Activated effector memory CD4-positive, alpha-beta T cell treated with anti-CD3 and anti-CD28 coated beads, Interleukin-2, amount 50 U/mL, for 16 hours (primary cell): ENCODE data around the gene HSPBP1.
"Not testable (repeated sequence)": the region's sequence is repeated elsewhere in the genome, so short reads cannot be mapped to it uniquely, and the experiment has no call there.

ENCODE experiments used
- DNase-seq: peaks from one replicate; pipeline ENCODE4 v3.0.0-alpha.2; 2020

Gene HSPBP1

DNA sequence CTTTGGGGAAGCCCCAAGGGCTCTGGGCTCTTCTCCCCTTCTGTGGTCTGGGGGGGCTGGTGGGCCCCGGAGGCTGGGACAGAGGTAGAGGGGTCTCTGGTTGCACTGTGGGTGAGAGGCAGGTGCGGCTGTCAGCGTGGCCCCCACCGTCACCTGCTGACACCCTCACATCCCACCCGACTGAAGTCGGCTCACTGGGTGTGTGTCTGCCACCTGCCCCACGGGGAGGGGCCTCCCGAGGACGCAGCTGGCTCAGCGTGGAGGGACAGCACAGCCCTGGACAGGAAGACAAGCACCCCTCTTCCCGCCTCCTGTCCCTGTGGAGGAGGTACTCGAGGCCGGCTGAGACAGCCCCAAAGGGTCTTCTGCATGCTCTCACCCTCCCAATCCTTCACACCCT lies 49.1 kb downstream of the HSPBP1 start:
- no peak for DNase-seq

DNA sequence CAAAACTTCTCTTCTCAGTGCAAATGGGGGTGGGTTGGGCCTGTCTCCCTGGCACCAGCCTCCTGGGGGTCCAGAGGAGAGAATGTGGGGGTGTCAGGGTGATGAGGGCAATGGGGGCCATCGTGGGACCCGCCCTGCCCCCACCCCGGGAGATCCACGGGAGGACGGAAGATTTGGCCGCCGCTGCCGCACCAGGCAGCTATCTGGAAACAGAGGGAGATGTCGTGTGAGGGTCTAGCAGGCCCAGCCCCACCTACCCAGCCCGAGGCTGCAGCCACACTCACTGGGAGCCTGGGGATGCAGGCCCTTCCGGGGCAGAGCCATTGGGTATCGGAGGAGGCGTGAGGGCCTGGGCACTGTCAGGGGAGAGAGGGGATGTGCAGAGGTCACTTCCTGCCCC lies 49.6 kb downstream of the HSPBP1 start:
- DNase-seq: no peak

DNA sequence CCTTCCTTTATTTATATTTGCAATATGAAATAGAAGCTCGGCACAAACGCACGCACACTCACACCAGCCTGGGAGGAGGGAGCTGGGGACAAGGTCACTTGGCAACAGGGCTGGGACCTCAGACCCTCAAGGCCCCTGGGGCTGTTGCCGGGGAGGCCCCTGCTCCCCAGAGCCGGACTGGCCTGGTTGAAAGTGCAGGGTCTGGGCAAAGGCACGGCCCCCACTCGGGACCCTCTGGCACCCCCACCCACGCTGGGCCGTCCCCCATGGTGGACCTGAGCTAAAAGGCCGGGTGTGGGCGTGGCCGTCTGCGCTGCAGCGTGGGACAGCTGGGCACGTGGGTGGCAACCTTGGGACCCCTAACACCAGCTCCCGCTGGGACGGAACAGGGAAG lies 50.1 kb downstream of the HSPBP1 start:
- DNase-seq: no peak

DNA sequence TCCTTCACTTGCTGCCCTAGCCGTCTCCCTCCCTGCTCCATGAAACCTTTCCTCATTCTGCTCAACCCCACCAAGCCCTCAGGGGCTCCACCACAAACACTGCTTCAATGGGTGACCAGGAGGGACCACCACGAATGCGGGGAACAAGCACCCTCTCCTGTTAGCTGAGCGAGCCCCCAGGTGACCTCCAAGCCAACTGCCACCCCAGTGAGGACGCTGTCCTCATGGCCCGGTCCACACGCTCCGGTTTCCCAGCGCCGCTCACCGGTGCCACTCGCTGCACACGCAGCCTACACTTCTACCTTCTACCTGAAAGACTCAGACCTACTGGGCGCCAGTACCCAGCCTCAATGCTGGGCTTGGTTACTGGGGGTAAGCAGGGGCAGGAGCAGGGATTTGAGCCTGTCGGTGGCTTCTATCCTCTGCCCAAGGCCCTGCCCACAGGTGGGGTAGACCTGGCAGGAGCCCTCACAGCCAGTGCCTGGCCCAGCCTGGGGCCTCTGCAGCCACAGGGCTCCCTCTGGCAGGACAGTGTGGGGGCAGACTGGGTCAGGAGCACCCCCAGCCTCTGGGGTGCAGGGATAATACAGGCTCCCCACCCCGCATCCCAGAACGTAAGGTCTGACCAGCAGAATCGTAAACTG lies 50.6 kb downstream of the HSPBP1 start:
- DNase-seq: no peak

DNA sequence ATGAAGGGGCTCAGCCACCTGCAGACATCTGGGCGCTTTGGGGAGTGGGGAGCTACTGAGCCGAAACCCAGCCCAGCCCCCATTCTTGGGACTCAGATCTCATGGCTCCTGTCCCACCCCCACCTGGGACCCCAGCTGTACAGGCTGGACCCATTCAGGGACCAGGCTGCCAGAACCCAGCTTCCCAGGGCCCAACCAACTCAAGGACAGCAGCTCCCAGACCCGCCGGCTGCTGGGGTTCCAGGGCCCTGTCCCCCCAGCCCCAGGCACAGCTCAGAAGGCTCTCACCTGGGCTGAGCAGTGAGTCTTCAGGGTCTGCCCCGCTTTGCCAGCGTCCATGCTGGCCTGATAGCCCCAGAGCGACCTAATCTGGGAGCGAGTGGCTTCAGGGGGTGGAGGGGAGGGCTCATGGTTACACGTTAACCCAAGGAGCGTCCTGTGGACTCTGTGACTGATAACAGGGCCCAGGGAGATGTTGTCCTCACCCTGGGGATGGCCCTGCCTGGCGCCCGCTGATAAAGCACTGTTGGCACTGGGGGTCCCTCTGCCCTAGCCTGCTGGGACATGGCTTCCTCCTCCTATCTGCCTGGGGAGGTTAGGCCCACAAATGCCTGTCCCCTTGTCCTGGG lies 51.4 kb downstream of the HSPBP1 start, which contains the start of gene TMEM86B:
TSS of gene TMEM86B (minus strand) at position 361 of the 629 bp plus-strand sequence. CDS start at position 339, 22 bp downstream.
- DNase-seq: no peak

DNA sequence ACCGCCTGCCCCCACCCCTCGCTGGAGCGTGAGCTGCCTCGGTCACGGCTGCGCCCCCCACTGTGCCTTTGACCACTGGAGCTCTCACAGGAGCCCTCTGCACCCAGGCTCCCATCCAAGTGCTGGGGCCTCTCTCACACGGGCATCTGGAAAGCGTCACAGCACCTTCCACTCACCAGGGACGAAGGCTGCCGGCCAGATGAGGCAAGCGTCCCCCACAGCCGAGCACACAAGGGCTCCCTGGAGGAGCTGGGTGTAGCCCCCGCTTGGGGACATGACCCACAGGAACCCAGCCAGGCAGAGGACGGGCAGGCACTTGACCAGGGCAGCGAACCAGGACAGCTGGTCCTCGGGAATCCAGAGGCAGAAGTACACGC lies 51.9 kb downstream of the HSPBP1 start:
- no peak for DNase-seq

DNA sequence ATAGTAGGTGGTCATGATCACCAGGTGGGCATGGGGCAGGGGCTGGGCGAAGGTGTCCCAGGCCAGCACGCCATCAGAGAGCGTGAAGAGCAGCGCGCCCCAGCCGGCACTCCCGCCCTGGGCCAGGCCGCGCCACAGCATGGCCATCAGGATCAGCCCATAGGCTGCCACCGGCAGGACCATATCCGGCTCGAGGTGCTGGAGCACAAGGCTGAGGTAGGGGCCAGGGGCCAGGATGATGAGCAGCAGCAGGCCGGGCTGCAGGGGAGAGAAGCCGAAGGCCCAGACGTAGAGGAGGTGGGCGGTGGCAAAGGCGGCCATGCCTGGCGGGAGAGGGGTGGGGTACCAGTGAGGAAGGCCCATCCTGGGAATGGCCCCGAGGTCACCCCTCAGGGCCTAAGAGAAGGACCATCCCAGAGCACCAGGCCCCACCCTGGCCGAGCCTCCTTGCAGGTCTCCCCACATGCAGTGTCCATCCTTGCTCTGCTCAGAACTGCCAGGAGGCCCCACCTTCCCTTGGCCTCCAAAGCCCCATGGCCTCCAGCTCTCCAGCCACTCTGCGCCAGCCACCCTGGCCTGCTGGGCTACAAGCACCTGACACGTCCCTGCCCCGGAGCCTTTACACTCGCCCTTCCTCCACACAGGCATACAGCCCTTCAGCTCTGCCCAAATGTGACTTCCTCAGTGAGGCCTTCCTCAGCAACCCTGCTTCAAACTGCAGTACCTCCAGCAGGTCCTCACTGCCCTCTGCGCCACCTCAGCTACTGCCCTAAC lies 52.5 kb downstream of the HSPBP1 start:
- peak; percentile 54 for DNase-seq

DNA sequence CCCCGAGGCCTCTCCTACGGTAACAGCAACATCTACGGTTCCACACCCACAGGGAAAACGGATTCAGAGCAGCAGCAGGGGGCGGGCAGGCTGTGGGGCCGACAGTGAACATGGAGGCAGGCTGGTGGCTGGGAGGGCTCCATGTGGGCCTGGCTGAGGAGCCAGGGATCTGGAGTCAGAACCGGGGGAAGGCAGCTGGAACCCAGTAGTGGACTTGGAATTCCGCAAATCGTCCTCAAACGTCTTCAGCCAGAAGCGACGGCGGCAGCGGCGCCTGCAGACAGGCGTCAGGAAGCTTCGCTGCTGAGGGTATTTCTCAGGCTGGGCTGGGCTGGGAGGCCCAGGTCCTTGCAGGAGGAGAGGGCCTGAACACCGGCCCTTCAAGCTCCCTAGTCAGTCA lies 53.1 kb downstream of the HSPBP1 start:
- no peak for DNase-seq

DNA sequence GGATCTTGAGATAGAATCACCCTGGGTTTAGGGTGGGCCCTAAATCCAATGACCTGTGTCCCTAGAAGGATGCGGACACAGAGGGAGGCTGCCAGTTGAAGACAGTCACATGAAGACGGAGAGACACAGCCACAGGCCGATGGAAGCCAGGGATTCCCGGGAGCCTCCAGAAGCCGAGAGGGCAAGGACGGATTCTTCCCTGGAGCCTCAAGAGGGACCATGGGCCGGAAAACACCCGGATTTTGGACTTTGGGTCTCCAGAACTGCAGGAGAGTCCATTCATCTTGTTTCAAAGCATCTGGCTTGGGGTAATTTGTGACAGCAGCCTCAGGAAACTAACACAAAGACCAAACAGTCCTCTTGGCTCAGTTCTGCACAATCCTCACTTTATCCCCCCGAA lies 53.6 kb downstream of the HSPBP1 start:
- DNase-seq: no peak

DNA sequence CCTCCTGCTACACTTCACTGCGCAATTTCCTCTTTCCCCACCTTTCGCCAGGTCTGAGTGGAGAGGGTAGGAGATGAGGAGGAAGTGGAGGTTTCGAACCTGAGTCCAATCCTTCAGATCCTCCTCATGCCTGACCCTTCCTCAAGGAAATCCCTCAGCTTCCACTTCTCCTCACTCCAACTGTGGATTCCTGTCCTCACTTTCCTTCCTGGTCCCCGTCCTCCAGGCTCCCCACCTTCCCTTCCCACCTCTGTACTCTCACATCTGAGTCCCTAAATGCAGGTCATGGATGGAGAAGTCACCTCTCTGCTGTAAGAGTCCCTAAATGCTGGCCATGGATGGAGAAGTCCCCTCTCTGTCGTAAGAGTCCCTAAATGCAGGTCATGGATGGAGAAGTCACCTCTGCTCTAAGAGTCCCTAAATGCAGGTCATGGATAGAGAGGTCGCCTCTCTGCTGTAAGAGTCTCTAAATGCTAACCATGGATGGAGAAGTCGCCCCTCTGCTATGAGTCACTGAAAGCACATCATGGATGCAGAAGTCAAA lies 54.4 kb downstream of the HSPBP1 start:
- DNase-seq: no peak

DNA sequence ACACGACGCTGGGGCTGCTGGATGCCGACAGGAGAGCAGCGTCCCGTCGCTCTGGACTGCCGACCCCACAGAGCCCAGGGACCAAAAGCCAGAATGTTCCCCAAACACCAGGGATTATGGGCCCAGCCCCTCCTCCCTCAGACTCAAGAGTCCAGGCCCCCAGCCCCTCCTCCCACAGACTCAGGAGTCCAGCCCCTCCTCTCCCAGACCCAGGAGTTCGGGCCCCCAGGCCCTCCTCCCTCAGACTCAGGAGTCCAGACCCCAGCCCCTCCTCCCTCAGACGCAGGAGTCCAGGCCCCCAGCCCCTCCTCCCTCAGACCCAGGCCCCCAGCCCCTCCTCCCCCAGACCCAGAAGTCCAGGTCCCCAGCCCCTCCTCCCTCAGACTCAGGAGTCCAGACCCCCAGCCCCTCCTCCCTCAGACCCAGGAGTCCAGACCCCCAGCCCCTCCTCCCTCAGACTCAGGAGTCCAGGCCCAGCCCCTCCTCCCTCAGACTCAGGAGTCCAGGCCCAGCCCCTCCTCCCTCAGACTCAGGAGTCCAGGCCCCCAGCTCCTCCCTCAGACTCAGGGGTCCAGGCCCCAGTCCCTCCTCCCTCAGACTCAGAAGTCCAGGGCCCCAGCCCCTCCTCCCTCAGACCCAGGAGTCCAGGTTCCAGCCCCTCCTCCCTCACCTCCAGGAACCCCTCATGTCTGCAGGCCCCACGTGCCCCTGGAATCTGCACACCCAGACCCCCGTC lies 55.1 kb downstream of the HSPBP1 start:
- not testable (repeated sequence) for DNase-seq

DNA sequence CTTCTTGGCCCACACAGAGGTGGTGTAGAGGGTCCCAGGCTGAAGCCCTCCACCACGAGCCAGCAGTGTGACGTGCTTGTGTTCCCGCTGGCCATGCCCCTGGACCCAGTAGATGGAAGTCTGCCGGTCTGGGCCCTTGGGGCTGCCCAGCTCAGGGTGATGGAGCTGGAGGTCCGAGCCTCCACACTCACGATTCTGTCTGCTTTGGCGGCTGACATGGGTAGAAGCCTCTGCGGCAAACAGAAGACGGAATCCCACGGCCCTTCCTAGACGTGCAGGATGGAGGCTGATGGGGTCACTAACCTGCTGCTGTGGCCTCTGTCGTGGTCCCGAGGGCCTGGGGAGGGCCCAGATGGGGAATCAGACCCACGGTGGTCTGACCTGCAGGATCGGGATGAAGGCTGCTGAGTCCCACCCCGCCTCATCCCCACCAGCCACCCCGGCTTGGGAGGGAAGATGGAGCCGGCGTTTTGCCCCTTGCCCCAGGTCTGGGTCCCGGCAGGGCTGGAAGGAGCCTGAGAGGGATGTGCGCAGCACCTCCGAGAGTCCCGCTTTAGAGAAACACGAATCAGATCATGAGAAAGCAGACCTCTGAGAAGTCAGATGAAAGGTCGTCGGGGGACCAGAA lies 55.8 kb downstream of the HSPBP1 start:
- DNase-seq: no peak

DNA sequence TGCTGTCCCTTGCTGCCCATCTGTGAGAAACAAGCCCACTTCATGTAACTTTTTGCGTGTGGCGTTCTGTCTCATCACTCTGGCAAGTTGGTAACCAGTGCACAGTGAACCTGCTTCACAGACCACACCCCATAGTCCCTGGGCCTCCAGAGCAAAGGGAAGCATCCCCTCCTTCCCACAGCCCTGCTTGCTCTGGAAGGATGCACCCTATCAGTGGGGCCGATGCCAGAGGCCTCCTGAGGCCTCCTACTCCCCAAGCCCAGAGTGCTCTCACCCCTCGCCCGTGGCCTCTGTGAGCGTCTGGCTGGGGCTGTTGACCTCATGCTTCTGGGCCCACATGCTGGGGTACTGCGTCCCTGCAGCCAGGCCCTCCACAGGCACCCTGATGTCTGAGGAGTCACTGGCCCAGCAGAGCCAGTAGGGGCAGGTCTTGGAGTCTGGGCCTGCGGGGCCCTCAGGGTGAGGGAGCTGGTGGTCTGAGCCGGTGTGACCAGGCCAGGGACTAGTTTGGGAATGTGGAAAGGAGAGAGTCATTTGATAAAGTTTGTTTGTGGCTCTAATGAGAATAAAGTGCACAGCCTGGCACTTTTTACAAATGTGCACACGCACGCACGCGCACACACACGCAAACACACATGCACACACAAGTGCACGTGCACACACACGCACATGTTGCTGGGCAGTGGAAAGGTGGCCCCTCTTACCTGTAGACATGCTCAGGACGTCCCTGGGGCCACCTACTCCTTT lies 56.4 kb downstream of the HSPBP1 start:
- DNase-seq: no peak

DNA sequence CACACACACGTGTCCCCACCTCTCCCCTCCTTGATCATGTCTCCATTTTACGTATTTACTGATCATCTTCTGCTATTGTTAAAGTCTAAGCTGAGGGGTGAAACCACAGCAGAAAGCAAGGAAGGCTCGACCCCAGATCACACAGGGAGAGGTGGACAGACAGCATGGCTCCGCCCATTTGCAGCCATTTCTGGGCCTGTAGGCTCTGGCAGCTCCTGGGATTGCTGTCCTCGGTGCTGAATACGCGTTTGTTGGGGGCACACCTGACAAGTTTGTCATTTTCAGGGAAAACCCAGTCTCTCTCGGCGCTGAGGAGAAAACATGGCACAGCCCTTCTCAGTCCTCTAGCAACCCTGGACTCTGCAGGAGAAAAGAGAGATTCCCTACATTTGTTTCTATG lies 59.4 kb downstream of the HSPBP1 start:
- DNase-seq: no peak

DNA sequence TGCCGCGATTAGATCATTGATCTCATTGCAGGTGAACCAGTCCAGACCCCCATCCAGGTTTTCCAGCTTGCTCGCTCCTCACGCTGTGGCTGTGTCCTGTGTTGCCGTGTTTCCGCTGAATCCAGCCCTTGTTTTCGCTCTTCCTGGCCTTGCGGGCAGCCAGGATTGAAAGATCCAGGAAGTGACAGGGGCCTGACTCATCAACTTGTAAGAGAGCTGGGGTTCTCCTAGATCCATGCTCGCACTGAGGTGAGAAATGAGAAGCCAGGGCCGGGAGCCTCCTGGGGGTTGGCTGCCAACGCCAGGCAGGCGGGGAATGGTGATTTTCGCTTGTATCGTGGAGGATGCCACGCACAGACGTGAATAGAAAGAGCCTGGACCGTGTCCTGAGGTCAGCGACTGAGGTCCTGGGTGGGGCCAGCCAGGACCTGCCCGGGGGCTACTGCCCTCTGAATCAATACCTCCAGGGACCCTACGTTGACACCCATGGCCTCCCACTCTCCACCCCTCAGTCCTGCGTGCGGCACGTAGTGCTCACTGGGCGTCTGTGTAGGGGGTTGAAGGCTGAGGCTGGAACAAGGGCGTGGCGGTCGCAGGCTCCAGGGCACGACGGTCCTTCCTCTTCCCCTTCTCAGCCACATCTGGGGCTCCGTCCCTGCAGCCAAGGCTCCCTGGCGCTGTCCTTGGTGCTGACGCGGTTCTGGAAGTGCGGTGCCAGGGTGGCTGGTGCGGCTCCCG lies 63.3 kb downstream of the HSPBP1 start:
- peak; percentile 73 for DNase-seq

DNA sequence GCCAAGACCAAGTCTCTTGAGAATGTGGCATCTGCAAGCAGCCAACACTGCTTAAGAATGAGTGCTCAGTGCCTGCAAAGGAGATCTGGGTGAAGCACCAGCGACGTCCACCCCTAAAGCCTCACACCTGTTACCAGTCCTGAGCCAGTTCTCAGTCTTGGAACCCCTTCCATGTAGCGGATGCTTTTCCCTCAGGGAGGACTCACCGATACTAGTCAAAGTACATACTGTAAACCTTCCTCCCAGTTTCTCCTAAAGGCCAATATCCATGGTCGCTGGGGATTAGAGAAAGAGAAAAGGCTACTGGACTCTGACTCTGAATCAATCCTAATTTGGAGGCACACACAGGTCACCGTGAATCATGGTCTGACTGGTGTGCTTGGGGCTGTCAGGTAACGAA lies 66.4 kb downstream of the HSPBP1 start:
- no peak for DNase-seq

DNA sequence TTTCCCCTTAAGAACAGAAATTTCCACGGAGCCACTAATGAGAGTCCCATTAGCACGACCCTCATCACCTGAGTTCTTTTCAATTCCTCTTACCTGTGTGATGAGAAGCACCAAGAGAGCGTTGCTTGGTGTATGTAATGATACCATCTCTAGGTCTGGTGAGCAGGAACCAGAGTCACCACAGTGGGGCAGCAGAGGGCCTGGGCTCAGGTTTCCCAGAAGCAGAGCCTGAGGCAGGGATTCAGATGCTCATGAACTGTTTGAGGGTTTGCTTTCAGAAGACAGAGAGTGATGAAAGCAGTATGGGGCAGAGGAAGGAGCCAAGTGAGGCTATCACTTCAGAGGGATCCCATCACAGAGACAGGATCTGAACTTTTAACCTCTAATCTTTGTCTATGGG lies 67.5 kb downstream of the HSPBP1 start:
- DNase-seq: peak; percentile 78
